HG03520 (cell line): ENCODE data around the gene PDE2A.
"Not testable (repeated sequence)": the region's sequence is repeated elsewhere in the genome, so short reads cannot be mapped to it uniquely, and the experiment has no call there.

Source experiments
- ATAC-seq: cut with Tn5 transposase; IDR thresholded peaks from one replicate; pipeline ENCODE4 v1.9.1; 2021; ENCODE audit warnings: mild to moderate bottlenecking, moderate library complexity; ENCODE audit not compliant: unreplicated experiment

The PDE2A gene

DNA sequence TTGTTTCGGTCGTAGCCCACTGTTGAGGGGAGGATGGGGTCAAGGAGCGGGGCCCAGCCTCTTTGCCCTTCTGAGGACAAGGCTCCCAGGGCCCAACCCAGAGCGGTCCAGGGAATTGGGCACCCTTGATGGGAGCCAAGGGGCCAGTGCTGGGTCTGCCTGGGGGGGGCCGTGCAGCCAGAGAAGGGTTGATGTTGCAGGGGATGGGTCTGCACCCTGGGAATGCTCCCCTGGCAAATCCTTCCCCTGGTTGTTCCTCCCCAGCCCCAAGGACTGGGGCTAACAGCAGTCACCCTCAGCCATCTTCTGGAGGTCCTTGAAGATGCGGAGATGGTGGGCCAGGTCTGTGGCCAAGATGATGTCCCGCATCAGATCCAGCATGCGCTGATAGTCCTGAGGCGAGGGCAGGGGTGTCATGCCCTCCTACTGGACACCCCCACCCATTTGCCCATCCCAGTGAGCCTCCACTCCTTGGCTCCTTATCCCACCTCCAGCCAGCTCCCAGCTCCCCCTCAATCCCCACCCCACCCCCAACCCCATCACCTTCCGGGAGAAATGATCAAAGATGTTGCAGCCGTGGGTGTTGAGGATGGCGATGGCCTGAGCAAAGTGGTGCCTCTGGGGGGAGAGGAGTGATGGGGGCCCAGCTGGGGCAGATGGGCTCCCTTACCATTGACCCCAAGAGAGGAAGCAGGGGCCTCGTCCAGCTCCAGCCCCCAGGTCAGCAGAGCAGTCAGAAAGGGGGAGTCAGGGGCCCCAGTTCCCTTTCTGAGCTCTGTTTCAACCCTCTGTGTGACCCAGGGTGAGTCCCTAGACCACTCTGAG, 95.0 kb downstream of the PDE2A start:
- no peak for ATAC-seq

DNA sequence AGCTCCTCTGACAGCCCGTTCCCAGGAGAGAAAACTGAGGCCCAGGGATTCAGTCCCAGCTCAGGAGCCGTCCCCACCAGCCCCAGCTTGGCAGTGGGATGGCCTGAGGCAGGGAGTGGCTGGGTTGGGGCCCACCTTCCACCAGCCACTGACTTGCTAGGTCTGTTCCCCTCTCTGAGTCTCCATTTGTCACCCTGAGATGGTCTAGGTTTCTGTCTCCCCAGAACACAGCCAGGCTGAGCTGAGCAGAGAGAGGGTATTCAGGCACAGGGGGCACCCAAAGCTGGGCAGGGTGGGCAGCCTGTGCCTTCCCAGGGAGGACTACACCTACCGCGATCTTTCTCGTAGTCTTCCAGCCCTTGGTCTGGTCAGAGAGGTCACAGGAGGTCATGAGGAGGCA, 95.7 kb downstream of the PDE2A start:
- no peak for ATAC-seq

DNA sequence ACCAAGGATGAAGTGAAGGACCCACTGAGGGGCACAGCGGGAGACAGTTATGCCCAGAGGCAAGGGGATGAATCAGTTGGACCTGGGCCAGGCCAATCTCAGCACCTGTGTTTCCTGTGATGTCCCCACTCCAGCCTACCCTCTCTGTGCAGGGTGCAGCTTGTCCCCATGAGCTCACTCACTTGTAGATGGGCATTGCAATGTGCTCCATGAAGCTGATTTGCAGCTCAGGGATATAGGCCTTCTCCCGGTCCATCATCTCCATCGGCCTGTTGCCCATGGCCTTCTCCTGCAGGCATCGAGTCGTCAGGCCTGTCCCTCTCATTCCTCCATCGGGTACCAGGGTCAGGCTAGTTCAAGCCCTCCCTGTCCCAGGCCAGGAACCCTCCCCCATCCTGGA, 96.2 kb downstream of the PDE2A start:
- ATAC-seq = no peak

DNA sequence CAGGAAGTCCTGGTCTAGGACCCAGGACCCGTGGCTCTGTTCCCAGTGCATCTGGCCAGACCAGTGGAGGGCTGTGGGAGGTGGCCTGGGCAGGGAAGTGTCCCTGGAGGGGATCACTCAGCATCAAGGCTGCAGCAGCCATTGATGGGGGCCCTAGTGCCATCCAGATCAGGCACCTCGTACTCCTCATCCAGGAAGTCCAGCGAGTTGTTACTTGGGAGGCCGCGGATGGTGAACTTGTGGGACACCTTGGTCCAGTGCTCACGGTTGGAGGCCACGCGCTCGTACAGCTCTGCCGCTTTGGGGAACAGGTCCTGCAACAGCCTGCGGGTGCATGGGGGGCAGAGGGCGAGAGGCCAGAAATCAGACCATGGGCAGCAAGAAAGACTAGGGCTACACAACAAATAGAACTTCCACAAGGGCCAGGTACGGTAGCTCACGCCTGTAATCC, 96.9 kb downstream of the PDE2A start:
- no peak for ATAC-seq

DNA sequence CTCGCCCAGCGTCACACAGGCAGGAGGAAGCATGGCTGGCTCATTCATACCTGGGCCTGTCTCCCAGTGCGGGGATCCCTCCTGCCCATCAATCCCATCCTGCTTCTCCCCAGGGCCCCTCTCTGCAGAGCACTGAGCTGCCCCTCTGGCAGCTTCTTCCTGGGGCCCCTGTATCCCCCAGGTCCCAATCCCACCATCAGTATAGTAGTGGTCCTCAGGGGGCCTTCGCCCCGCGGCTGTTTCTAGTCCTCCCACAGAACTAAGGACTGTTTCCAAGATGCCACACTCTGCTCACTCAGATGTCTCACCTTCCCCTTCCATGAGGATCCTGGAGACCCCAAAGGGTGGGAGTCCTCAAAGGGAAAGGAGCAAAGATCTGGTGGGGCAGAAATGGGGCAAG, 97.6 kb downstream of the PDE2A start:
- ATAC-seq = no peak

DNA sequence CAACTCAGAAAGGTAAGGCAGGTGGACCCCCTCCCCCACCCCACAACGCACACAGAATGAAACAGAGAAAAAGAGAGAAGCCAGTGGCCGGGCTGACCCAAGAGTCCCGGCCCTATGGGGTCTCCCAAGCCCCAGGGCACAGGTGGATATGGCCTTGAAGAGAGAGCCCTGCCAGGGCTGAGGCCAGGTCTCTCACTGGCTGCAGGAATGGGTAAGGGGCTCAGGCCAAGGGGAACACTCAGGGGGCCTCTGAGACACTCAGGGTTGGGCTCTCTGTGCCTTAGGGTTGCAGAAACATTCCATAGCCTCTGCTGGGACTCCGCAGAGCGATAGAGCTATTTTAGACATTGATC, 98.0 kb downstream of the PDE2A start:
- no peak for ATAC-seq

DNA sequence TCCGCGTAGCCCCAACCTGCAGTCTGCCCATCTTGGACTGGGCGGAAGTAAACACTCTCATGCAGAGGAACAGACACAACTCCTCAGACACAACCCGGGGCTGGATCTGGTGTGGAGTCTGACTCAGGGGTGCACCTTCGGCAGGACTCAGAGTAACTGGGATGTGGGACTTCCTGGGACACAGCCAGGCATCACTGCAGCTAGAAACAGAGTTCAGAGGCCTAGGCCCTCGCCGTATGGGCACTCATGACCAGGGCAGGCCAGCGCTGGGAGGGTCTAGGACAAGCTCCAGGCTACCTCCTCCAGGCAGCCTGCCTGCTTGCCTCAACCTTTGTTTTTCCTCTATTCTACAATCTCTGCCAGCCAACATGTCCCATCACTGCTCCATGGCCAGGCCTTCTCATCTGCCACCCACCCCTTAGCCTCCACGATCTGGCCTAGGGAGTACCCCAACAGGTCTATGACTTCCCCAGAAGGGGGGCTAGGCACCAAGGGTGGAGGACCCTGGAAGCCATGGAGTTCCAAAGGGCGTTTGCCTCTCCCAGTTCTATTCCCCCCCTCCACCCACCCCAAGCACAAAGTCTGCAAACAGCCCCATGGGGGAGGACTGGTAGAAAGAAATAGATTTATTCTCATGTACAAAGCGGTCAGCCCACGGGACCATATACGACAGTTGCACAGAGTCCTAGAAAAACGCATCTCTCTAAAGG, 98.5 kb downstream of the PDE2A start:
- no peak for ATAC-seq

DNA sequence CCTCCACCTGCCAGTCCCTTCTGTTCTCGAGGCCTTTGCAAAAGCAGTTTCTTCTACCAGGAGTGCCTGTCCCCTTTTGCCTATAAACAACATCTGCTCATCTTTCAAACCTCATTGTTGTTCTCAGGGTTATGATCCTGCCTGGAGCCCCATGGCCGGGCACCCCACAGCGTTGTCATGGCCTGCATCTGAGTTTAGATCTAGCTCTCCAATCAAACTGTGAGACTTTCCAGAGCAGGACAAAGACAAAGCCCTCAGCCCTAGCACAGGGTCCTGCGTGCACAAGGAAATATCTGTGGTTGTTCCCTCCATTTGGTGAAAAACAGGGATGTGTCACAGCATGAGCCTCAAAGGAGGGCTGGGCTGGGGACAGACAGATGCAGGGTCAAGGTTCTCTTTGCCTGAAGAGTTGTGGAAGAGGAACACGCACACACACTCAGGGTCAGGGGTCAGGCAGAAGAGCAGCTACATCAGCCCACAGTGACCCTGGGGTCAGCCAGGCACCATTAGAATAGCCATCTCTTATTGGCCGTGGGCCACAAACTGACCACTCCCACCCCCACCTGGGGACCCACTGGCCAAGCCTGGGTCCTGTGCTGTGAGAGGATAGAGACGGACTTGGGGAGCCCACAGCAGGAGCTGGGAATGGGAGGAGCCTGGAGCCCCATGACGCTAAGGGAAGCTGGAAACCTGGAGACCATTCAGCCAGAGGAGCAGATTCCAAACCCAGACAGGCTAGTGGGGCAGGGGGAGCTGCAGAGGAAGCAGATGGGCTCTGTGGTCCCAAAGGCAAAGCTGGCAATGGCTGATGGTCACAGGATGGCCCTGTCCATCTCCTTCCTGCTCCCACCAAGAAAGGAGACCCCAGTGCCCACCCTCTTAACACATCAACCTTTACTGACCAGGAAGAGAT, 99.4 kb downstream of the PDE2A start:
- ATAC-seq = no peak

DNA sequence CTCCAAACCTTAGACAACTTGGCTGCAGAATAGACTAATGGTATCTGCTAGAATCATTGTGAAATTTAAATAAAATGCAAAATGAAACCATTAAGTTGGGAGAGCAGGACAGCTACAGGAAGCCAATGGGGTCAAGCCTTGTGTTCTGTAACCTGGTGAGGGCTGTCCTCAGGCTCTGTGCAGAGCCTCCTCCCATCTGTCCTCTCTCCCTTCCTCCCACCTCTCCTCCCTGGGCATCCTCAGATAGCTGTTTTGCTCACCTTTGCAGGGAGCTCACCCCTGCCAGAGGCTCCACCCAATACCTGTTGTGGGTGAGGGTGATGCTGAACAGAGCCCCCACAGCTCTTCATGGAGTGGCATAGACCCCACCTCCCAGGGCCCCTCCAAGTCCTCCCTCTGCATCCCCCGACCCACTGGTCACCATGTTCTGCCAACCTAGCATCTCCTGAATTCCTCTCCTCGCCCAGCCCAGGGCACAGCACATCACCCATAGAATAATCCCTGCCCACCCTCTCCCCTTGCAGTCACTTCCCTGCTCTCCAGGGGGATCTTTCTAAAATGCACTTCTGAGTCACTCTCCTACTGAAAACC, 100.3 kb downstream of the PDE2A start:
- no peak for ATAC-seq

DNA sequence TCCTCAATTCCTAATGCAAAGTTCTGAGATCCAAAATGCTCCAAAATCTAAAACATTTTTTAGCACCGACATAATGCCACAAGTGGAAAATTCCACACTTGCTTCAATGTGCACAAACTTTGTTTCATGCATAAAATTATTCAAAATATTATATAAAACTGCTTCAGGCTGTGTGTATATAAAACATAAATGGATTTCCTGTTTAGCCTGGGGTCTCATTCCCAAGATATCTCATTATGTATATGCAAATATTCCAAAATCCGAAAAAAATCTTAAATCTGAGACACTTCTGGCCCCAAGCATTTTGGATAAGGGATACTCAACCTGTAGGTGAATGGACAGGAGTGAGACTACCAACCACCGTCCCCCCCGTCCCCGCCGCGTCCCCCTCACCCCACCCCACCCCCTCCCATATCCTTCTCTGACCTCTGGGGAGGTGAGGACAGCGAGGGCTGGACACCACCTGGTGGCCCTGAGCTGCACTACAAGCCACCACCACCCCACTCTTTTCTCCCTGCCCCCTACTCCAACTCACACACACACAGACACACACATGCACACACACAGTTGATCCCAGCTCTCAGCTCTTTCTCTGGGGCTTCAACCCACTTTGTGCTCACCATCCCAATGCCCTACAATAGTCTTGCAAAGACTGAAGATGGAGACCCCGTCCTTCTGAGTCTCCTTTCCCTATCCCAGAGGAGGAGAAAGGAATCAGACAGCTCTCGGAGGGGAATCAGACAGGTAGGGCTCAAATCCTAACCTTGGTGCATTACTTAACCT, 101.0 kb downstream of the PDE2A start:
- no peak for ATAC-seq

DNA sequence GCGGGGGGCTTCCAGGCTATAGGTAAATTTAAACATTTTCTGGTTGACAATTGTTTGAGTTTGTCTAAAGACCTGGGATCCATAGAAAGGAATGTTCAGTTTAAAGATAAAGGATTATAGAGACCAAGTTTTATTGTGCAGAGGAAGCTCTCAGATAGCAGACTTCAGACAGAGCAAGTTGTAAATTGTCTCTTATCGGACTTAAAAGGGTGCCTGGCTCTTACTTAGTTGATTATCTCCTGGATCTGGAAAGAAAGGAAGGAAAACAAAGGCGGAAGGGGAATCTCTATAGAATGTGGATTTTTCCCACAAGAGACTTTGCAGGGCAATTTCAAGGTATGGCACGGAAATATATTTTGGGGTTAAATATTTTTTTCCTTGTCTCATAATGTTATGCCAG, 101.7 kb downstream of the PDE2A start:
- ATAC-seq = not testable (repeated sequence)

DNA sequence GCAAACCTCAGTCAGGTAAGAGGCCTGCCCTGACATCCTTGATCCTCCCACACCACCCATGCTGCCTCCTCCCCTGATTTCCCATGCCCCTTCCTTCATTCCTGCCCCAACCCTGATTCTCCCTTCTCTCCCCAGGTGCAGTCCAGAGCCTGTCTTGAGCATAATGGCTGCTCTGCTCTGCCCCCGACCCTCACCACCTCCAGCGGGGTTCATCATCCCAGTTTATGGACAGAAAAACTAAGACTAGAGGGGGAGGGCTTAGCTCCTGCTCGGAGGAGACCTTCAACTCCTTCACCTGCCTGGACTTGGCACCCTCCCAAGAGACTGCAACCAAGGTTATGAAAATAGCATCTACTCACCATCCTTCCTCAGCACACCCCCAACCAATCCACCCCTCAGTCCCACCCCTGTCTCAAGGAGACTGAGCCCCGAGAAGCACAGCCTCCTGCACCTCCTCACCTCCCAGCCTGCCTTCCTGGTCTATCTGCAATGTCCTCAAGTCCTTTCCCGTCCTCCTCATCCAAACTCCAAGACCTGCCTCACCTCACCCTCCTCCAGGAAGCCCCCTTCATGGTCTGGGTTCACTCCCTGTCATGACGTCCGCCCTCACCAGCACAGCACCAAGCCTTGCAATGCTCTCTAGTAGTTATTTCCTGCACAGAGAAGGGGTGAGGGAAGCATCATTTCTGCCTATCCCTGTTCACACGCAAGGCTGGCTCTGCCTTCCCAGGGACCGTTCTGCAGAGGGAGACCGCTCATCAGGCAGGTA, 103.1 kb downstream of the PDE2A start:
- no peak for ATAC-seq

DNA sequence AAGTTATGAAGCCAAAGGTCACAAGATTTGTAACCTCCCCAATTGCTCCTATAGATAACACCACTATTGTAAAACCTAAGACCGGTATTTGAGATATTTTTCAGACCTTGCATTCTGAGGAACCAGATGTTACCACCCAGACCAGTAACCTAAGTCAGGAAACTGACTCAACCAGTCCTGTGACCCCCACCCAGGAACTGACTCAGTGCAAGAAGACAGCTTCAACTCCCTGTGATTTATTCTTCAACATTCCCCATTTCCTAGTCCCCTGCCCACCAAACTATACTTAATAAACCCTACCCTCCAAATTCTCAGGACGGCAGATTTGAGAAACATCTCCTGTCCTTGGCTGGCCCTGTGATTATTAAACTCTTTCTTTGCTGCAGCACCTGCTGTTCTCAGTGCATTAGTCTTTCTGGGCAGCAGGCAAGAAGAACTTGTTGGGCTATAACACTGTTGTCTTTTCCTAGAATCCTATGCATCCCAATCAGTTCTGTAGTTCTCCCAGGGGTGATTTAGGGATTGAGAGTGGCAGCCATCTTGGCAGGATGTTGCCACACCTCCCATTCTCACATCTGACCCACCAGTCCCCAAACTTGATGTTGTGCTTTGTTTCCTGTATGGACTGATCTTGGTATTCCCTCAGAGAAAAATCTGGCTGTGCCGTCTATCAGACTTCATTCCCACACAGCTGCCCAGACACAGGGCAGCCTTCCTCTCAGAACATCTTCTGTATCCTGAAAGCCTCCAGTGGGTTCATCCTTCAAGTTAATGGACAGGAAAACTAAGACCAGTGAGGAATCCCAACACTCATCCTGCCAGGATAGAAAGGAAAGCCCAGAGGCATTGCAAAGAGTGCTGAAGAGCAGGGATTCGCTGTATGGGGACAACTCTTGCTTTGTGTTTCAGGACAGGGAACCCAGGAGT, 104.0 kb downstream of the PDE2A start:
- no peak for ATAC-seq

DNA sequence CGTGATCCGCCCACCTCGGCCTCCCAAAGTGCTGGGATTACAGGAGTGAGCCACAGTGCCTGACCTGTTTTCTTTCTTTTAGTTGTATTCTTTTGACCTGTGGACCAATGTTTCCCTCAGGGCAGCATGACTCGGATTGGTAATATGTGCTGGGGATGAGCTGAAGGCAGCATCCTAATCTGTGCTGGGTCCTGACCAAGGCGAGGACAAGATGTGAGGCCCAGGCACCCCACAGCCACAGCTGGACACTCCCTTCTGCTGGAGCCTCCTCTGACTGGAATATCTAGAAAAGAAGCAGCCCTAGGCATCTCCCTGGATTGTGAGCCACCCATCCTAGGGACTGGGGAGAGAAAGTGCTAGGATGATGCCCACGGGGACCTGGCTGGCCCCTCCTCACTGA, 105.4 kb downstream of the PDE2A start:
- ATAC-seq = no peak

DNA sequence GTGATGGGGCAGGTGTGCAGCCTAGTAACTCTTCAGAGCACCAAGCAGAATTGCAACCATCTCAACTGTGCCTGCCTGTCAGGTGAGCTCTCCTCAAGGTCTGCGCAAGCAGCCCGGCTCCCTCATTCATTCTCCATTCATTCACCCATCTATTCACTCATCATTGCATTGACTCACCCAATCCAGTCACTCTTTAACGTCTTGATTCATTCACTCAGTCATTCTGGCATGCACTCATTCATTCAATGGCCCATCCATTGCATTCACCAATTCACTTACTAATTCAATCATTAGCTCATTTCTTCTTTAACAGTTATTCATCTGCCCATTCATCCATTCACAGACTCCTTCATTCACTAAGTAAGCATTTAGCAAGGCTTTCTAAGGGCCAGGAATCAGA, 111.8 kb downstream of the PDE2A start:
- ATAC-seq = no peak

DNA sequence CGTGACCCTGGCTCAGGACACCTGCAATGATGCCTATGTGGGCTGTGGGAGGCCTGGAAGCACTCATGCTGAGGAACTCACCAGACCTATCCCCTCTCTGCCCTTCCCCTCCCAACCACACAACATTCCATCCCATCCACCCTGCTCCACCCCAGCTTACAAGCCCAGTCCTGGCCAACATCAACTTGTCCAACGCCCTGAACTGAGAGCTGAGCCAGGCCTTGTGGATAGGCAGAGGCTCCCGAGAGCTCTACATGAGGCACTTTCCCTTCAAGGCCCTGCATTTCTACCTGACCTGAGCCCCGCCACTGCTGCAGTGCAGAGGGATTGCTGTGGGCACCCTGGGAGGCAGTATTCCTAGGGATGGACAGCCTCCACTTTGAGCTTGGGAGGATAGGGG, 112.4 kb downstream of the PDE2A start:
- ATAC-seq = no peak

DNA sequence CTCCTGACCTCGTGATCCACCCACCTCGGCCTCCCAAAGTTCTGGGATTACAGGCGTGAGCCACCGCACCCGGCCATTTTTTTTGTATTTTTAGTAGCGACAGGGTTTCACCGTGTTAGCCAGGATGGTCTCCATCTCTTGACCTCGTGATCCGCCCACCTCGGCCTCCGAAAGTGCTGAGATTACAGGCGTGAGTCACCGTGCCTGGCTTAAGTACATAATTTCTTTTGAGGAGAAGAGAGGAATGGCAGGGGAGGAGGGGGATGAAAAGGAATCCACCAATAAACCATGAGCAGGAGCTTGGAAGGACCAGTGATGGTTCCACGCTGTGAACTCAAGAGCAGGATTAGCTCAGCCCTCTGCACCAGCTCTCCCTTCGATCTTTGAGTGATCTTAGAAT, 113.4 kb downstream of the PDE2A start:
- not testable (repeated sequence) for ATAC-seq

DNA sequence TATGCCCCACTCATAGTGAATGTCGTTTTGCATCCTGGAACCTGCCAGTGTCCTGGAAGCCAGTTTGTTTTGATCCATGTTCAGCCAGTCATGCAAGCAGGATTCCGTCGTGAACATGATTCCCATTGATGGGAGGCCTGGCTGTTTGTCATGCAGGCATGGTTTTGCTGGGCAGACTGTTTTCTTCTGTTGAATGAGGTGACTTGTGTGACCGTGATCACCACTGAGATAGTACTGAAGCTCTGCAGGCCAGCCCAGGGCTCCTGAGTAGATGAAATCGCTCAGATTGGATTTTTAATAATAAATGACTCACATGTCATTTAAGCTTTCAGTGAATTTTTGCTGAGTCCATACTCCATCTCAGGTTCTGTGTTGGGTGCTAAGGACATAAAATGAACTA, 117.8 kb downstream of the PDE2A start:
- no peak for ATAC-seq
